Fibroblast of mammary gland (primary cell): ENCODE data around the gene RNGTT.

Experiments used
- DNase-seq: peaks from one replicate; pipeline ENCODE4 v3.0.0-alpha.2; 2010; ENCODE audit warnings: low read depth
- H3K4me3 ChIP-seq: 2 replicates; pipeline ENCODE4 v1.5.1; 2011; ENCODE audit warnings: low read depth, mild to moderate bottlenecking, low read length, moderate library complexity; ENCODE audit not compliant: control insufficient read depth
- CTCF ChIP-seq: conservative IDR thresholded peaks from 2 replicates; pipeline ENCODE4 v1.5.1; 2011; ENCODE audit warnings: low read depth, low read length, inconsistent platforms; ENCODE audit not compliant: control insufficient read depth, insufficient read depth

The RNGTT gene

GRCh38 chr6:88626460-88626859 is 337.0 kb downstream of the RNGTT start:
- DNase-seq, result peak; percentile 34
- TF ChIP-seq CTCF, result no peak

GRCh38 chr6:88623531-88623930 is 339.9 kb downstream of the RNGTT start:
- no peak for DNase-seq
- no peak for TF ChIP-seq CTCF
- no peak overlapping the region for H3K4me3 ChIP-seq

More at GRCh38 chr6:88626460-88626859, 337.0 kb downstream of the RNGTT start:
- H3K4me3 ChIP-seq, result no peak overlapping the region

- no peak for TF ChIP-seq CTCF
- no peak for DNase-seq
- H3K4me3 ChIP-seq, result no peak overlapping the region
These were observed 343.5 kb downstream of the RNGTT start for GRCh38 chr6:88619951-88620350.

- no peak overlapping the region for H3K4me3 ChIP-seq
- no peak for DNase-seq
- no peak for TF ChIP-seq CTCF
These were observed 347.0 kb downstream of the RNGTT start for GRCh38 chr6:88616380-88616779.

- H3K4me3 ChIP-seq, result no peak overlapping the region
- no peak for TF ChIP-seq CTCF
- no peak for DNase-seq
These were observed 349.0 kb downstream of the RNGTT start for GRCh38 chr6:88614316-88614877.

GRCh38 chr6:88612631-88613030 is 350.8 kb downstream of the RNGTT start:
- TF ChIP-seq CTCF, result no peak
- no peak for DNase-seq
- no peak overlapping the region for H3K4me3 ChIP-seq

GRCh38 chr6:88611721-88612120 is 351.7 kb downstream of the RNGTT start:
- H3K4me3 ChIP-seq, result no peak overlapping the region
- no peak for TF ChIP-seq CTCF
- DNase-seq, result no peak
